WERI-Rb-1 (cell line): ENCODE measurements around the gene HP1BP3.

Source experiments
- DNase-seq: peaks from one replicate; pipeline ENCODE4 v3.0.0-alpha.2; 2020
- H3K27ac ChIP-seq: fragments of 250-450 bp; sonication (Bioruptor Pico); 2 replicates; pipeline ENCODE4 v1.5.1; 2020; ENCODE audit warnings: mild to moderate bottlenecking, moderate library complexity
- H3K27me3 ChIP-seq: fragments of 250-450 bp; sonication (Bioruptor Pico); 2 replicates; pipeline ENCODE4 v1.5.1; 2021; ENCODE audit warnings: mild to moderate bottlenecking, low read depth, moderate library complexity; ENCODE audit not compliant: insufficient read depth, severe bottlenecking
- H3K36me3 ChIP-seq: fragments of 250-450 bp; sonication (Bioruptor Pico); 2 replicates; pipeline ENCODE4 v1.5.1; 2020; ENCODE audit warnings: mild to moderate bottlenecking, moderate library complexity
- H3K4me3 ChIP-seq: 2 replicates; pipeline ENCODE4 v1.5.1; 2011; ENCODE audit warnings: low read depth, mild to moderate bottlenecking, control low read depth, low read length
- H3K9me3 ChIP-seq: fragments of 250-450 bp; sonication (Bioruptor Pico); 2 replicates; pipeline ENCODE4 v1.5.1; 2021; ENCODE audit warnings: mild to moderate bottlenecking, moderate library complexity; ENCODE audit not compliant: severe bottlenecking
- CTCF ChIP-seq: IDR thresholded peaks from 2 replicates; pipeline ENCODE4 v1.5.1; 2011; ENCODE audit warnings: low read depth, mild to moderate bottlenecking, control low read depth, inconsistent platforms, low read length

HP1BP3 gene

GRCh38 chr1:20829946-20830345, 42.8 kb upstream of the HP1BP3 start:
- TF ChIP-seq CTCF: no peak
- H3K4me3 ChIP-seq: no peak overlapping the region
- no peak overlapping the region for H3K27ac ChIP-seq
- no peak for DNase-seq
- H3K36me3 ChIP-seq: peaks cover 24% of the 10 kb centered on the region
- H3K27me3 ChIP-seq: no peaks in the 10 kb centered on the region
- H3K9me3 ChIP-seq: no peaks in the 10 kb centered on the region

GRCh38 chr1:20829531-20829930, 42.4 kb upstream of the HP1BP3 start:
- Histone ChIP-seq H3K4me3 (no peak overlapping the region), H3K27ac (no peak overlapping the region), H3K27me3 (no peaks in the 10 kb centered on the region), H3K9me3 (no peaks in the 10 kb centered on the region), H3K36me3 (peaks cover 24% of the 10 kb centered on the region)
- no peak for TF ChIP-seq CTCF
- no peak for DNase-seq

- Histone ChIP-seq H3K9me3 (no peaks in the 10 kb centered on the region), H3K27ac (no peak overlapping the region), H3K27me3 (no peaks in the 10 kb centered on the region), H3K36me3 (peaks cover 25% of the 10 kb centered on the region), H3K4me3 (no peak overlapping the region)
- TF ChIP-seq CTCF: no peak
- no peak for DNase-seq
Measured at GRCh38 chr1:20823845-20824244, 36.7 kb upstream of the HP1BP3 start.

GRCh38 chr1:20821466-20821865, 34.4 kb upstream of the HP1BP3 start:
- peaks cover 17% of the 10 kb centered on the region for H3K36me3 ChIP-seq
- H3K4me3 ChIP-seq: no peak overlapping the region
- H3K27me3 ChIP-seq: no peaks in the 10 kb centered on the region
- no peak for DNase-seq
- no peaks in the 10 kb centered on the region for H3K9me3 ChIP-seq
- no peak for TF ChIP-seq CTCF
- no peak overlapping the region for H3K27ac ChIP-seq

GRCh38 chr1:20819818-20820217, 32.7 kb upstream of the HP1BP3 start:
- no peak overlapping the region for H3K4me3 ChIP-seq
- TF ChIP-seq CTCF: no peak
- H3K27me3 ChIP-seq: no peaks in the 10 kb centered on the region
- no peaks in the 10 kb centered on the region for H3K9me3 ChIP-seq
- peaks cover 17% of the 10 kb centered on the region for H3K36me3 ChIP-seq
- no peak for DNase-seq
- no peak overlapping the region for H3K27ac ChIP-seq

- Histone ChIP-seq H3K27me3 (no peaks in the 10 kb centered on the region), H3K4me3 (no peak overlapping the region), H3K36me3 (peaks cover 20% of the 10 kb centered on the region), H3K9me3 (no peaks in the 10 kb centered on the region), H3K27ac (no peak overlapping the region)
- TF ChIP-seq CTCF: no peak
- no peak for DNase-seq
Measured at GRCh38 chr1:20814534-20814871, 27.4 kb upstream of the HP1BP3 start.
